ENCODE measurements around the gene IL6.

GRCh38 chr7:22733761-22734160, 6.8 kb downstream of the IL6 start:
- TF ChIP-seq SREBF2 (IDR thresholded peaks at IDR 0.05) = no peak
- no peak for TF ChIP-seq NR3C1 (IDR thresholded peaks at IDR 0.05)
- TF ChIP-seq USF2 (IDR thresholded peaks at IDR 0.05) = no peak
- TF ChIP-seq MAZ (IDR thresholded peaks at IDR 0.05; ENCODE audit: borderline replicate concordance, low read depth, low read length) = no peak
- no peak for TF ChIP-seq CTCF (IDR thresholded peaks at IDR 0.05)
- TF ChIP-seq HDAC2 (IDR thresholded peaks at IDR 0.05) = no peak
- no peak for TF ChIP-seq RNF2 (IDR thresholded peaks at IDR 0.05; ENCODE audit: borderline replicate concordance, low read depth)
- TF ChIP-seq POLR2A (IDR thresholded peaks at IDR 0.05; ENCODE audit: low read length) = no peak
- TF ChIP-seq CHD2 (IDR thresholded peaks at IDR 0.05; ENCODE audit: low read length, partially characterized antibody) = no peak

Data from A549 (cell line).